PC-9 (cell line): ENCODE measurements around the gene ELF4.

ENCODE experiments used
- EZH2 ChIP-seq: fragments of 200-600 bp; sonication (generic); IDR thresholded peaks from 2 replicates; pipeline ENCODE4 v1.8.0; 2017; ENCODE audit warnings: antibody characterized with exemption, low read depth
- TF ChIP-seq, protein P1 (sequence below): fragments of 200-600 bp; sonication (generic); conservative IDR thresholded peaks from 2 replicates; pipeline ENCODE4 v1.6.1; 2017; ENCODE audit warnings: mixed run types, antibody characterized with exemption, mild to moderate bottlenecking, moderate library complexity

DNA sequence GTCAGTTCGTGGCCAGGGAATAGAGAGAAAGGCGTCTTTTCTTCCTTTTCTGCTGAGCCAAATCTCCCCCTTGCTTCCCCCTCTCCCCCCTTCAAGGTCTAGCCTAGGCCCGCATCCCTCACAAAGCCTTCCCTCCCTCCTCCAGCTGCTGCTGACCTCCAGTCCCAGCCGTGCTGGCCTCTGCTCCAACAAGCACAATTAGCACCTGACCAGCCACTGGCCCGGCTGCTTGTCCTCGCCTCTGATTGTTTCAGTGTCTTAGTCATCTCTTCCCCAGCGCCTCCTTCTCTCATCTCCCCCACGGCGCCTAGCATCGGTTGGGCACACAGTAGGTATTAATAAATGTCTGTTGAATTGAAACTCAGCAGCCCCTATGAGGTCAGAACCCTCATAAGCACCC is 4.2 kb downstream of the ELF4 start:
- TF ChIP-seq, protein P1, sequence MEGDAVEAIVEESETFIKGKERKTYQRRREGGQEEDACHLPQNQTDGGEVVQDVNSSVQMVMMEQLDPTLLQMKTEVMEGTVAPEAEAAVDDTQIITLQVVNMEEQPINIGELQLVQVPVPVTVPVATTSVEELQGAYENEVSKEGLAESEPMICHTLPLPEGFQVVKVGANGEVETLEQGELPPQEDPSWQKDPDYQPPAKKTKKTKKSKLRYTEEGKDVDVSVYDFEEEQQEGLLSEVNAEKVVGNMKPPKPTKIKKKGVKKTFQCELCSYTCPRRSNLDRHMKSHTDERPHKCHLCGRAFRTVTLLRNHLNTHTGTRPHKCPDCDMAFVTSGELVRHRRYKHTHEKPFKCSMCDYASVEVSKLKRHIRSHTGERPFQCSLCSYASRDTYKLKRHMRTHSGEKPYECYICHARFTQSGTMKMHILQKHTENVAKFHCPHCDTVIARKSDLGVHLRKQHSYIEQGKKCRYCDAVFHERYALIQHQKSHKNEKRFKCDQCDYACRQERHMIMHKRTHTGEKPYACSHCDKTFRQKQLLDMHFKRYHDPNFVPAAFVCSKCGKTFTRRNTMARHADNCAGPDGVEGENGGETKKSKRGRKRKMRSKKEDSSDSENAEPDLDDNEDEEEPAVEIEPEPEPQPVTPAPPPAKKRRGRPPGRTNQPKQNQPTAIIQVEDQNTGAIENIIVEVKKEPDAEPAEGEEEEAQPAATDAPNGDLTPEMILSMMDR, result no peak
- no peak for TF ChIP-seq EZH2
